ENCODE measurements around the gene TWSG1. TPM values are rescaled to one million over a fixed set of nuclear protein-coding genes. Genes with fewer than 3 reads are reported as not detected.

Gene TWSG1
- total RNA-seq, 4 donors from 2014 or later, result 10.7 to 45.2 (median 22.6) TPM

- peaks cover 0 to 27% (median 22%) of the 10 kb centered on the region in 3 donors for H3K9me3 ChIP-seq
- H3K36me3 ChIP-seq, result no peaks in the 10 kb centered on the region
- WGBS, 2 donors, result 91 to 97% methylated on average over 2 of the region's 2 CpGs
- intact Hi-C loops (cut with DNase I), result no loop called here
- H3K27me3 ChIP-seq, result no peaks in the 10 kb centered on the region
- H3K27ac ChIP-seq, result no peak overlapping the region
- TF ChIP-seq CTCF (IDR thresholded peaks at IDR 0.05) (no peak), POLR2A (IDR thresholded peaks at IDR 0.05) (no peak)
- no peak overlapping the region for H3K4me3 ChIP-seq
- no peak for DNase-seq
- H3K4me1 ChIP-seq, result no peaks in the 10 kb centered on the region
Measured at GRCh38 chr18:9292047-9292446, 42.5 kb upstream of the TWSG1 start.

GRCh38 chr18:9293948-9294347, 40.6 kb upstream of the TWSG1 start:
- no peaks in the 10 kb centered on the region for H3K4me1 ChIP-seq
- 81 to 100% methylated on average over 1 of the region's 1 CpG for WGBS, 2 donors
- peaks cover 0 to 31% (median 23%) of the 10 kb centered on the region in 3 donors for H3K9me3 ChIP-seq
- TF ChIP-seq CTCF (IDR thresholded peaks at IDR 0.05), result no peak
- TF ChIP-seq POLR2A (IDR thresholded peaks at IDR 0.05), result no peak
- no peaks in the 10 kb centered on the region for H3K36me3 ChIP-seq
- H3K4me3 ChIP-seq, result no peak overlapping the region
- H3K27ac ChIP-seq, result no peak overlapping the region
- no peaks in the 10 kb centered on the region for H3K27me3 ChIP-seq
- no peak for DNase-seq
- intact Hi-C loops (cut with DNase I), result no loop called here

- 79 to 93% methylated on average over 3 to 9 of the region's 15 CpGs for WGBS, 2 donors
- Histone ChIP-seq H3K27ac (no peak overlapping the region), H3K4me1 (no peaks in the 10 kb centered on the region), H3K4me3 (no peak overlapping the region), H3K36me3 (no peaks in the 10 kb centered on the region), H3K27me3 (no peaks in the 10 kb centered on the region), H3K9me3 (peaks cover 0 to 31% (median 23%) of the 10 kb centered on the region in 3 donors)
- TF ChIP-seq CTCF (IDR thresholded peaks at IDR 0.05), result no peak
- TF ChIP-seq POLR2A (IDR thresholded peaks at IDR 0.05), result no peak
- DNase-seq, result no peak
- intact Hi-C loops (cut with DNase I), result no loop called here
Measured at GRCh38 chr18:9296233-9297006, 38.2 kb upstream of the TWSG1 start.

DNA sequence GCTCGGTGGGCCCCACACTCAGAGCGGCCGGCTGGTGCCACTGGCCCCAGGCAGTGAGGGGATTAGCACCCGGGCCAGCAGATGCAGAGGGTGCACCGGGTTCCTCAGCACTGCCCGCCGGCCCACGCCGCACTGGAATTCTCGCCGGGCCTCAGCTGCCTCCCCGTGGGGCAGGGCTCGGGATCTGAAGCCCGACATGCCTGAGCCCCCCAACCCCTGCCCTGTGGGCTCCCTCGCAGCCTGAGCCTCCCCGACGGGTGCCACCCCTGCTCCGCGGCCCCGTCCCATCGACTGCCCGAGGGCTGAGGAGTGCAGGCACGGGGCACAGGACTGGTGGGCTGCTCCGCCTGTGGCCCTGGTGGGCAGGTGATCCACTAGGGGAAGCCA, 37.6 kb upstream of the TWSG1 start:
- DNase-seq, result no peak
- intact Hi-C loops (cut with DNase I), result no loop called here
- H3K4me1 ChIP-seq, result no peaks in the 10 kb centered on the region
- peaks cover 0 to 31% (median 23%) of the 10 kb centered on the region in 3 donors for H3K9me3 ChIP-seq
- H3K4me3 ChIP-seq, result no peak overlapping the region
- no peaks in the 10 kb centered on the region for H3K36me3 ChIP-seq
- H3K27me3 ChIP-seq, result no peaks in the 10 kb centered on the region
- H3K27ac ChIP-seq, result no peak overlapping the region
- WGBS, 2 donors, result no CpG with 5 or more reads among the region's 24 CpGs
- TF ChIP-seq POLR2A (IDR thresholded peaks at IDR 0.05), result no peak
- no peak for TF ChIP-seq CTCF (IDR thresholded peaks at IDR 0.05)

- intact Hi-C loops (cut with DNase I), result no loop called here
- TF ChIP-seq POLR2A (IDR thresholded peaks at IDR 0.05) (no peak), CTCF (IDR thresholded peaks at IDR 0.05) (no peak)
- Histone ChIP-seq H3K9me3 (peaks cover 0 to 21% (median 9%) of the 10 kb centered on the region in 3 donors), H3K27ac (no peak overlapping the region), H3K4me3 (no peak overlapping the region), H3K4me1 (no peaks in the 10 kb centered on the region), H3K36me3 (no peaks in the 10 kb centered on the region), H3K27me3 (no peaks in the 10 kb centered on the region)
- DNase-seq, result no peak
- 90 to 91% methylated on average over 6 of the region's 6 CpGs for WGBS, 2 donors
Measured at GRCh38 chr18:9304388-9305070, 30.0 kb upstream of the TWSG1 start.

All from esophagus squamous epithelium (tissue), 5 donors.